ENCODE data around the gene LIN28A.

The LIN28A gene

GRCh38 chr1:26440259-26440658, 29.6 kb downstream of the LIN28A start:
- Mint-ChIP-seq H3K9me3 (no peaks in the 10 kb centered on the region), H3K36me3 (ENCODE audit: low read depth) (peaks cover 67% of the 10 kb centered on the region), H3K4me1 (ENCODE audit: low read depth) (no peaks in the 10 kb centered on the region), H3K4me3 (no peak overlapping the region), H3K27me3 (no peaks in the 10 kb centered on the region), H3K27ac (no peak overlapping the region)

DNA sequence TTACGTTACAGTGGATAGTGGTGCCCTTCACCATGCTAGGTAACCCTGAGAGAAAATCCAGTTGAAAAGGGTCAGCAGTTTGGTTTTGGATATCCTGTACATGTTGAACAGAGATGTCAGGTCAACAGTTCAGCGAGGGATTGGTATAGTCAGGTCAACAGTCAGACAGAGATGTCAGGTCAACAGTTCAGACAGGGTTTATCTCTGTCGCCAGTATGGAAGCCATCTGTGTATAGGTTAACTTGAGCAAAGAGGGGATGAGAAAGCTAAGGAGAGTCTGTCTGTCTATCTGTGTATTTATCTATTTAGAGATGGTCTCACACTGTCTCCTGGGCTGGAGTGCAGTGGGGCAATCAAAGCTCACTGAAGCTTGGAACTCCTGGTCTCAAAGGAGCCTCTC, 39.3 kb downstream of the LIN28A start:
- Mint-ChIP-seq H3K4me1 (ENCODE audit: low read depth) (no peaks in the 10 kb centered on the region), H3K27ac (no peak overlapping the region), H3K27me3 (no peaks in the 10 kb centered on the region), H3K36me3 (ENCODE audit: low read depth) (peaks cover 62% of the 10 kb centered on the region), H3K4me3 (no peak overlapping the region), H3K9me3 (no peaks in the 10 kb centered on the region)

DNA sequence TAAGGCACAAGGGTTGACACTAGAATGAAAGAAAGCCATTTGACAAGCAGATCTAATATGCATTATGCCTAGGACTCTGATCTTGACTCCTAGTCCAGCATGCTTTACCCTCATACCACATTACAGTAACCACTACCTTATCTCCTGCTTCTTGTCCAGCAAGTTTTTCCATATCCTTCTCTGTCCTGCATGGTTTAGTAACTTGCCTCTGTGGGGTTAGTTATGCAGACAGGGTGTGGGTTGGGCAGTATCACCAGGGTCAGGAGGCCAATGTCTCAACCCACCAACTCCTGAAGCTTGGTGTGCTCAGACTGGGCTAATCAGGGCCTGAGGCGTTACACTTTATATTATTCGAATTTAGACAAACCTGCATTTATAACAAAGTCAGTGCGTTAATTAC, 40.3 kb downstream of the LIN28A start:
- Mint-ChIP-seq H3K4me3 (no peak overlapping the region), H3K36me3 (ENCODE audit: low read depth) (peaks cover 64% of the 10 kb centered on the region), H3K9me3 (no peaks in the 10 kb centered on the region), H3K27me3 (no peaks in the 10 kb centered on the region), H3K27ac (no peak overlapping the region), H3K4me1 (ENCODE audit: low read depth) (no peaks in the 10 kb centered on the region)

DNA sequence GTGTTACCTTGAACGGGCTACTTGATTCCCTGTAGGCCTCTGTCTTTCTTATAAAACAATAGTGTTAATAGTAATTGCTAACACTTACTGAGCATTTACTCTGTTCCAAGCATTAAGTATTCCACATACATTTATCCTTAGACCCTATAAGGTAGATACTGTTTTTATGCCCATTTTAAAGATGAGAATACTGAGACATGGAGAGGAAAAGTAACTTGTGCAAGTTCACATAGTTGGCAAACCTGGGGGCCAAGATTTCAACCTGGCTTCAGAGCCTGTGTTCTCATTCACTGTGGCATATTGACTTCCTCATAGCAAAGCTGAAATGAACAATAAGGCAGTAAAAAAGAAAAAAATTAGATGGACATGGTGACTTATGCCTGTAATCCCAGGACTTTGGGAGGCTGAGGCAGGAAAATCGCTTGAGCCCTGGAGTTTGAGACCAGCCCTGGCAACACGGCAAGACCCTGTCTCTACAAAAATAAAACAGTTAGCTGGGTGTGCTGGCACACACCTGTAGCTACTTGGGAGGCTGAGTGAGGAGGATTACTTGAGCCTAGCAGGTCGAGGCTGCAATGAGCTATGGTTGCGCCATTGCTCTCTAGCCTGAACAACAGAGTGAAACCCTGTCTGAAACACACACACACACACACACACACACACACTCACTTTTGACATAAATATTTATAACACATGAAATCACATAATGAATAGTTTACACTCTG, 42.0 kb downstream of the LIN28A start:
- H3K4me3 Mint-ChIP-seq, result no peak overlapping the region

DNA sequence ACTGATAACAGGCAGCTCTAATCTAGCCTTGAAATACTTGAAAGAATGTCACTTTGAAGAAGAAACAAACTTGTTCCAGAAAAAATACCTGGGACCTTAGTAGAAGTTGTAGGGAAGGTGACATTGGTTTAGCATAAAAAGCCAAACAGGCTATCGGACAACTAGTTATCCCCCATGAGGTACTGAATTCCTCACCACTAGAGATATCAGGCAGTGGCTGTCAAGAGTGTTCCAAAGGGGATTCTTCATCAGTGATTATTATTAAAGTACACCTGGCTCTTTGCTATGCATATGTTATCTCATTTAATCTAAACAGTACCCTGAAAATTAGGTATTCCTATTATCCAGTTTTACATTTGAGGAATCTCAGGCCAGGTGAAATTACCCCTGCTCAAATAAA, 48.5 kb downstream of the LIN28A start:
- H3K9me3 Mint-ChIP-seq, result no peaks in the 10 kb centered on the region

More for the DNA sequence above, 42.0 kb downstream of the LIN28A start:
- Mint-ChIP-seq H3K27ac (no peak overlapping the region), H3K4me1 (ENCODE audit: low read depth) (no peaks in the 10 kb centered on the region), H3K27me3 (no peaks in the 10 kb centered on the region), H3K9me3 (no peaks in the 10 kb centered on the region), H3K36me3 (ENCODE audit: low read depth) (peaks cover 58% of the 10 kb centered on the region)

GRCh38 chr1:26459573-26460031, 49.0 kb downstream of the LIN28A start:
- Mint-ChIP-seq H3K27ac (no peak overlapping the region), H3K9me3 (no peaks in the 10 kb centered on the region), H3K27me3 (no peaks in the 10 kb centered on the region), H3K4me1 (ENCODE audit: low read depth) (no peaks in the 10 kb centered on the region), H3K36me3 (ENCODE audit: low read depth) (peaks cover 66% of the 10 kb centered on the region), H3K4me3 (no peak overlapping the region)

More for the DNA sequence above, 48.5 kb downstream of the LIN28A start:
- Mint-ChIP-seq H3K27ac (no peak overlapping the region), H3K4me1 (ENCODE audit: low read depth) (no peaks in the 10 kb centered on the region), H3K27me3 (no peaks in the 10 kb centered on the region), H3K4me3 (no peak overlapping the region), H3K36me3 (ENCODE audit: low read depth) (peaks cover 64% of the 10 kb centered on the region)

DNA sequence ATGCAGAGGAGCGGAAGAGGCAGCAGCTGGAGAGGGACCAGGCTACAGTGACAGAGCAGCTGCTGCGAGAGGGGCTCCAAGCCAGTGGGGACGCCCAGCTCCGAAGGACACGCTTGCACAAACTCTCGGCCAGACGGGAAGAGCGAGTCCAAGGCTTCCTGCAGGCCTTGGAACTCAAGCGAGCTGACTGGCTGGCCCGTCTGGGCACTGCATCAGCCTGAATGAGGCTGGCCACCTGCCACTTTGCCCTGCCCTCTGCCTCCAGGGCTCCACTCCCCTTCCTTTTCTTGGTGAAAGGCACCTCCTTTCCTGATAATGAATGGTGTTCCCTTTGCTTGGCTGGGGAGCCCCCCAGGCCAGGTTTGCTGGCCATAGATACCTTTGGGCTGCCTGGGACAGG, 58.3 kb downstream of the LIN28A start:
- H3K4me1 Mint-ChIP-seq (ENCODE audit: low read depth), result peaks cover 30% of the 10 kb centered on the region
- no peak overlapping the region for H3K27ac Mint-ChIP-seq
- H3K36me3 Mint-ChIP-seq (ENCODE audit: low read depth), result peaks cover 48% of the 10 kb centered on the region
- no peaks in the 10 kb centered on the region for H3K9me3 Mint-ChIP-seq
- H3K27me3 Mint-ChIP-seq, result no peaks in the 10 kb centered on the region
- H3K4me3 Mint-ChIP-seq, result no peak overlapping the region

GRCh38 chr1:26469558-26469957, 58.9 kb downstream of the LIN28A start:
- no peak overlapping the region for H3K27ac Mint-ChIP-seq
- no peaks in the 10 kb centered on the region for H3K27me3 Mint-ChIP-seq
- H3K36me3 Mint-ChIP-seq (ENCODE audit: low read depth), result peaks cover 50% of the 10 kb centered on the region
- no peak overlapping the region for H3K4me3 Mint-ChIP-seq
- no peaks in the 10 kb centered on the region for H3K9me3 Mint-ChIP-seq
- peaks cover 37% of the 10 kb centered on the region for H3K4me1 Mint-ChIP-seq (ENCODE audit: low read depth)

- no peaks in the 10 kb centered on the region for H3K9me3 Mint-ChIP-seq
- H3K27me3 Mint-ChIP-seq, result no peaks in the 10 kb centered on the region
- peaks cover 46% of the 10 kb centered on the region for H3K4me1 Mint-ChIP-seq (ENCODE audit: low read depth)
- peak overlapping the region; percentile 88 for H3K4me3 Mint-ChIP-seq
- H3K36me3 Mint-ChIP-seq (ENCODE audit: low read depth), result peaks cover 46% of the 10 kb centered on the region
- no peak overlapping the region for H3K27ac Mint-ChIP-seq
These were observed 60.4 kb downstream of the LIN28A start for GRCh38 chr1:26470878-26471497.

DNA sequence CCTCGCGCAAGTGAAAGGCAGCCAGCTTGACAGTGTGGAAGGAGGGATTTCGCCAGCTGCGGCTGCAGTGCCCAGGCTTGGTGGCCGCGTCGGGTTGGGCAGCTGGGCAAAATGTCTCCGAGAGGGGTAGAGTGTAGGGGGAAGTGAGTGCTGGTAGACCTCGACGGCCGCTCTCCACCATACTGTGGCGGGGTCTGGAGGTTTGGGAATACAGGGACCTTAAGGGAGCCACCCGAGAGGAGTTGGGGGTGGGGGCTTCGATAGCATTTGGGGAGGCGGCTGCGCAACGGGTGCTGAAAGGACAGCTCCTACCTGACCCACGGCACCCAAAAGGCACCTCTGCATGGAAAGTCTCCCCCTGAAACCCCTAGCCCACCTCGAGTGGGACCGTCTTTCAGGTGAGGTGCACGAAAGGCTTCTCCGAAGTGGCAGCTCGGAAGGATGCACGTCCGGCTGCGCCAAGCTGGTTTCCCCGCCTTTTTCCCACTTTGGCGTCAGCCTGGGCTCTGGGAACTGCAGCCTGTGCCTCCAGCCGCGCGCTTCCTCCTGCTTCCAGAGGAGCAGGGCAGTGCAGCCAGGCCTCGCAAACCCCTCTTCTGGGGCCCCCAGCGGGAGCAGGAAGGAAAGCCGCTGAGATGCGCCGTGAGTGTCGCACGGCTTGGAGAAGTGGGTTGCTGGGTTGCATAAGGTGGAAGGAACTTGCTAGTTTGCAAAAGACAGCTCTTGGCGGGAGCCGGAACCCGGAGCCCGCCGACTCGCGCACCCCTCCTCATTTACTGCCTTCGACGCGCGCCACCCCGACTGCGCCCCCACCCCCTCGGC, 61.1 kb downstream of the LIN28A start:
- Mint-ChIP-seq H3K36me3 (ENCODE audit: low read depth) (peaks cover 52% of the 10 kb centered on the region), H3K4me1 (ENCODE audit: low read depth) (peaks cover 48% of the 10 kb centered on the region), H3K9me3 (no peaks in the 10 kb centered on the region), H3K27me3 (no peaks in the 10 kb centered on the region), H3K4me3 (peak overlapping the region; percentile 88), H3K27ac (peak overlapping the region; percentile 95)

GRCh38 chr1:26472320-26472900, 61.8 kb downstream of the LIN28A start, which contains the start of gene HMGN2:
TSS of gene HMGN2 (plus strand) at chr1:26472440. CDS start at chr1:26472613, 173 bp downstream.
- peak within 1 kb of the TSS; percentile 95 for H3K27ac Mint-ChIP-seq
- peaks cover 53% of the 10 kb centered on the region for H3K36me3 Mint-ChIP-seq (ENCODE audit: low read depth)
- peaks cover 48% of the 10 kb centered on the region for H3K4me1 Mint-ChIP-seq (ENCODE audit: low read depth)
- H3K27me3 Mint-ChIP-seq, result no peaks in the 10 kb centered on the region
- H3K9me3 Mint-ChIP-seq, result no peaks in the 10 kb centered on the region
- peak within 1 kb of the TSS; percentile 93 for H3K4me3 Mint-ChIP-seq

DNA sequence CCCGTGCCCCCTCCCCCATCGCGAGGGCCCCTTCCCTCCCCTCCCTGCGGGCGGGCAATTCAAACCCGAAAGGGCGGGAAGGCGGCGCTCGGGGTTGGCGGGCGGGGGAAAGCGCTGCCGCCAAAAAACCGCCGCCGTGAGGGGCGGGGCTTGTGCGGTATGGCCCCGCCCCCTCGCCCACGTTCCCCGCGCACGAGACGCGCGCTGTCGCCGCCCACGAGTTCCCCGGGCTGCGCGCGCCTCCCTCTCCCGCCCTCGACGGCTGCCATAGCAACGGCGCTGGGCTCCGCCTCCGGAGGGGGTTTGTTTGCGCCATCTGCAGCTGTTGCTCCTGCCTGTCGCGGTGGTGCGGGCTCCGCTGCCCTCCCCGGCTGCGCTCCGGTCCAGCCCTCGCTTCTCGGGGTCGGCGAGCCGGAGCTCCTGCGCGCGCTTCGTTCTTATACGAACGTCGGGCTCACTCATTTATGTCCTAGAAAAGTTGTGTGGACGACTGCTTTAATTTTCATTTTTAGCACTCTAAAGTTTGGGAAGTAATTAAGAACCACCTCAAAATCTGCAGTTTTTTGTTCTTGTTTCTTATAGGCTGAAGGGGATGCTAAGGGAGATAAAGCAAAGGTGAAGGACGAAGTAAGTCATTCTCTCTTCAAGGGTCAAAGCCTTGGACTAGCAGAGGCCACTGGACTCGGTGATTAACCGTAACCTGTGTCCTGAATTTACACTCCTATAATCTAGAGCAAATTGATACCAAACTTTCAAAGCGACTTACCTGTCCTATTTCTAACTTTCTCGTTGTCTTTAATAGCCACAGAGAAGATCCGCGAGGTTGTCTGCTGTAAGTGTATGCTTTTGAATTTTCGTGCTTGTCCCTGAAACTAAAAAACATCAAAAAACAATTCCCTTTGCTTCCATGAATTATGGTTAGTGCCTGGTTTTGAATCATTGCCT, 62.6 kb downstream of the LIN28A start:
- Mint-ChIP-seq H3K9me3 (no peaks in the 10 kb centered on the region), H3K27me3 (no peaks in the 10 kb centered on the region), H3K36me3 (ENCODE audit: low read depth) (peaks cover 55% of the 10 kb centered on the region)

DNA sequence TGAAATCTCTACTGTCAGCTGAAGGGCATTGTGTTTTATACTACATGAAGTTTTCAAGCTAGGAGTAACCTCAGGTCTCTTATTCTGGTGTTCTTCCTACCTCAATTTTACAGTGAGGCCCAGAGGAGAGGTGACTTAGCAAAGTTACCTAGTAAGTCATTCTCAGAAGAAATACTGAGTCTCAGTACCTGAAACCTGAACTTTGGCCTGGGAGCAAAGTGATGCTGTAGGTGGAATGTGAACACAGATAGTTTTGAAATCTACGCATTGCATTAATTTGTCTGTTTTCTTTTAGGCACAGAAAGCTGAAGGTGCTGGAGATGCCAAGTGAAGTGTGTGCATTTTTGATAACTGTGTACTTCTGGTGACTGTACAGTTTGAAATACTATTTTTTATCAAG, 64.2 kb downstream of the LIN28A start:
- Mint-ChIP-seq H3K36me3 (ENCODE audit: low read depth) (peaks cover 52% of the 10 kb centered on the region), H3K4me1 (ENCODE audit: low read depth) (peaks cover 52% of the 10 kb centered on the region), H3K9me3 (no peaks in the 10 kb centered on the region), H3K4me3 (peak overlapping the region; percentile 93), H3K27ac (peak overlapping the region; percentile 74), H3K27me3 (no peaks in the 10 kb centered on the region)

More for the DNA sequence above, 62.6 kb downstream of the LIN28A start:
- Mint-ChIP-seq H3K4me3 (peak overlapping the region; percentile 93), H3K27ac (peak overlapping the region; percentile 88), H3K4me1 (ENCODE audit: low read depth) (peaks cover 52% of the 10 kb centered on the region)

GRCh38 chr1:26475989-26476388, 65.4 kb downstream of the LIN28A start:
- Mint-ChIP-seq H3K36me3 (ENCODE audit: low read depth) (peaks cover 48% of the 10 kb centered on the region), H3K4me3 (peak overlapping the region; percentile 44), H3K27me3 (no peaks in the 10 kb centered on the region), H3K27ac (peak overlapping the region; percentile 68), H3K9me3 (no peaks in the 10 kb centered on the region), H3K4me1 (ENCODE audit: low read depth) (peaks cover 40% of the 10 kb centered on the region)
